ENCODE measurements around the gene CFB. TPM values are rescaled to one million over a fixed set of nuclear protein-coding genes. Genes with fewer than 3 reads are reported as not detected.

Gene CFB
- total and polyA plus RNA-seq, 2 of the 13 experiments (the other 11 are each of a cell fraction or from before 2014, with no cell fraction given) = 171 to 513 TPM

DNA sequence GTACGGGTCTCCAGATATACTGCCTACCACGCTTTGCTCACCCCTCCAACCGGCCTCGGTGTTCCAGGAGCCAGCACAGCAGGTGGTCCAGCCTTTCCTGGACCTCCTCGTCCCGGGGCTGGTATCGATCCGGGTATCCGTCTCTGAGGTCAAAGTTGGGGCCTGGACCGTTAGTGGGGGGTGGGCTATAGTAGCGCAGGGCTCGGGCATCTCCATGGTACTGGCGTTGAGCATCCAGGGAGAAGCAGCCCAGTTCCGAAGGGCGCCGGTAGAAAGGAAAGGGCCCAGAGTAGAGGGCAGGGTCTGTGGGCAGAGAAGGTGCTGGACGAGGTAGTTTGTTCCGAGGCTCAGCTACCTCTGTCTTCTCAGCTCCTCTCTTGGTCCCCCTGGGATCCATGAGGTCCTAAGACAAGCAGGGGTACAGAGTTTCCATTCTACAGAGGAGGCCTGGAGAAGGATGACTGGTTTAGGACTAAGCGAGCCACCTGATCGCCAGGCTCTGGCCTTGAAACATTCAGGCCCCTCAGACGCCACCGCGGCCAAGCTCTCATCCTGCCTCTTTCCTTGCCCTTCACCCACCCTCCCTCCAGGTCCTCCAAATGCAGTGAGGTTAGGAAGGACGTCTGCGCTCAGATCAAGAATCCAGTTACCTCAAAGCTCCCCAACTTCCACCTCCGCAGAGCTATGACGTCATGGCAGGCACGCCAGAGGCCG lies 25.5 kb downstream of the CFB start (continued):
- TF ChIP-seq, protein P1, sequence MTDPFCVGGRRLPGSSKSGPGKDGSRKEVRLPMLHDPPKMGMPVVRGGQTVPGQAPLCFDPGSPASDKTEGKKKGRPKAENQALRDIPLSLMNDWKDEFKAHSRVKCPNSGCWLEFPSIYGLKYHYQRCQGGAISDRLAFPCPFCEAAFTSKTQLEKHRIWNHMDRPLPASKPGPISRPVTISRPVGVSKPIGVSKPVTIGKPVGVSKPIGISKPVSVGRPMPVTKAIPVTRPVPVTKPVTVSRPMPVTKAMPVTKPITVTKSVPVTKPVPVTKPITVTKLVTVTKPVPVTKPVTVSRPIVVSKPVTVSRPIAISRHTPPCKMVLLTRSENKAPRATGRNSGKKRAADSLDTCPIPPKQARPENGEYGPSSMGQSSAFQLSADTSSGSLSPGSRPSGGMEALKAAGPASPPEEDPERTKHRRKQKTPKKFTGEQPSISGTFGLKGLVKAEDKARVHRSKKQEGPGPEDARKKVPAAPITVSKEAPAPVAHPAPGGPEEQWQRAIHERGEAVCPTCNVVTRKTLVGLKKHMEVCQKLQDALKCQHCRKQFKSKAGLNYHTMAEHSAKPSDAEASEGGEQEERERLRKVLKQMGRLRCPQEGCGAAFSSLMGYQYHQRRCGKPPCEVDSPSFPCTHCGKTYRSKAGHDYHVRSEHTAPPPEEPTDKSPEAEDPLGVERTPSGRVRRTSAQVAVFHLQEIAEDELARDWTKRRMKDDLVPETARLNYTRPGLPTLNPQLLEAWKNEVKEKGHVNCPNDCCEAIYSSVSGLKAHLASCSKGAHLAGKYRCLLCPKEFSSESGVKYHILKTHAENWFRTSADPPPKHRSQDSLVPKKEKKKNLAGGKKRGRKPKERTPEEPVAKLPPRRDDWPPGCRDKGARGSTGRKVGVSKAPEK (CRISPR knock-in tag; IDR thresholded peaks at IDR 0.05; ENCODE audit: borderline replicate concordance) = no peak
- TF ChIP-seq ZBTB7B (CRISPR knock-in tag; IDR thresholded peaks at IDR 0.05) (peak; percentile 17; the same call in 1 of the 2 replicates), FOXK1 (CRISPR knock-in tag; IDR thresholded peaks at IDR 0.05; ENCODE audit: borderline replicate concordance, low read depth) (no peak), DZIP1 (CRISPR knock-in tag; IDR thresholded peaks at IDR 0.05) (0 out of 2 replicates have a peak, but pooled peaks have one; percentile 67), DNMT1 (CRISPR knock-in tag; IDR thresholded peaks at IDR 0.05) (peak; percentile 82; the same call in 1 of the 2 replicates), SYNCRIP (IDR thresholded peaks at IDR 0.05; ENCODE audit: insufficient read depth, low read depth, low read length) (no peak), ZNF737 (CRISPR knock-in tag; IDR thresholded peaks at IDR 0.05; ENCODE audit: borderline replicate concordance) (0 out of 2 replicates have a peak, but pooled peaks have one; percentile 36), ZNF883 (CRISPR knock-in tag; IDR thresholded peaks at IDR 0.05; ENCODE audit: not compliant biosample characterization) (no peak), ZBTB14 (CRISPR knock-in tag; IDR thresholded peaks at IDR 0.05) (no peak), ZNF180 (CRISPR knock-in tag; IDR thresholded peaks at IDR 0.05; ENCODE audit: borderline replicate concordance, low read depth) (0 out of 2 replicates have a peak, but pooled peaks have one; percentile 27), U2AF1 (optimal IDR thresholded peaks at IDR 0.05; ENCODE audit: low read depth, low read length) (peak; percentile 70), ZSCAN5A (CRISPR knock-in tag; IDR thresholded peaks at IDR 0.05; ENCODE audit: borderline replicate concordance) (no peak), ZNF850 (CRISPR knock-in tag; conservative IDR thresholded peaks at IDR 0.05) (no peak), ZNF614 (CRISPR knock-in tag; IDR thresholded peaks at IDR 0.05; ENCODE audit: borderline replicate concordance) (no peak)
- TF ChIP-seq, protein P2, sequence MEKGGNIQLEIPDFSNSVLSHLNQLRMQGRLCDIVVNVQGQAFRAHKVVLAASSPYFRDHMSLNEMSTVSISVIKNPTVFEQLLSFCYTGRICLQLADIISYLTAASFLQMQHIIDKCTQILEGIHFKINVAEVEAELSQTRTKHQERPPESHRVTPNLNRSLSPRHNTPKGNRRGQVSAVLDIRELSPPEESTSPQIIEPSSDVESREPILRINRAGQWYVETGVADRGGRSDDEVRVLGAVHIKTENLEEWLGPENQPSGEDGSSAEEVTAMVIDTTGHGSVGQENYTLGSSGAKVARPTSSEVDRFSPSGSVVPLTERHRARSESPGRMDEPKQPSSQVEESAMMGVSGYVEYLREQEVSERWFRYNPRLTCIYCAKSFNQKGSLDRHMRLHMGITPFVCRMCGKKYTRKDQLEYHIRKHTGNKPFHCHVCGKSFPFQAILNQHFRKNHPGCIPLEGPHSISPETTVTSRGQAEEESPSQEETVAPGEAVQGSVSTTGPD (CRISPR knock-in tag; IDR thresholded peaks at IDR 0.05) = 0 out of 2 replicates have a peak, but pooled peaks have one; percentile 4
- TF ChIP-seq, protein P3, sequence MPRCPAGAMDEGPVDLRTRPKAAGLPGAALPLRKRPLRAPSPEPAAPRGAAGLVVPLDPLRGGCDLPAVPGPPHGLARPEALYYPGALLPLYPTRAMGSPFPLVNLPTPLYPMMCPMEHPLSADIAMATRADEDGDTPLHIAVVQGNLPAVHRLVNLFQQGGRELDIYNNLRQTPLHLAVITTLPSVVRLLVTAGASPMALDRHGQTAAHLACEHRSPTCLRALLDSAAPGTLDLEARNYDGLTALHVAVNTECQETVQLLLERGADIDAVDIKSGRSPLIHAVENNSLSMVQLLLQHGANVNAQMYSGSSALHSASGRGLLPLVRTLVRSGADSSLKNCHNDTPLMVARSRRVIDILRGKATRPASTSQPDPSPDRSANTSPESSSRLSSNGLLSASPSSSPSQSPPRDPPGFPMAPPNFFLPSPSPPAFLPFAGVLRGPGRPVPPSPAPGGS (CRISPR knock-in tag; IDR thresholded peaks at IDR 0.05) = peak; percentile 11; the same call in 1 of the 2 replicates
